ENCODE data around the gene SLC25A36. TPM values are rescaled to one million over a fixed set of nuclear protein-coding genes. Genes with fewer than 3 reads are reported as not detected.
"Not testable (repeated sequence)": the region's sequence is repeated elsewhere in the genome, so short reads cannot be mapped to it uniquely, and the experiment has no call there.

Gene SLC25A36
- total RNA-seq, 2 experiments from 2014 or later, result 166 to 171 TPM

GRCh38 chr3:140980663-140981062 is 39.0 kb downstream of the SLC25A36 start:
- ATAC-seq (ENCODE audit: poor library complexity) (no peak), DNase-seq (no peak)
- no peak for TF ChIP-seq CTCF (IDR thresholded peaks at IDR 0.05)
- H3K27me3 Mint-ChIP-seq, result no peaks in the 10 kb centered on the region
- POLR2A ChIA-PET, result no interaction called here
- no peaks in the 10 kb centered on the region for H3K4me1 ChIP-seq (ENCODE audit: insufficient read depth, low read length)
- no peak overlapping the region for H3K4me3 ChIP-seq (ENCODE audit: low read length)
- intact Hi-C loops (cut with DNase I, micrococcal nuclease), result no loop called here
- H3K27ac ChIP-seq (ENCODE audit: low read depth in 1 of 2, low read length in 2 of 2), result no peak overlapping the region
- H3K4me1 Mint-ChIP-seq (ENCODE audit: low read depth), result no peaks in the 10 kb centered on the region
- H3K36me3 ChIP-seq (ENCODE audit: insufficient read depth, low read length), result peaks cover 11% of the 10 kb centered on the region
- H3K27me3 ChIP-seq (ENCODE audit: control insufficient read depth in 1 of 2, insufficient read depth in 2 of 2, low read length in 2 of 2), result no peaks in the 10 kb centered on the region
- H3K4me3 Mint-ChIP-seq, result no peak overlapping the region
- H3K27ac Mint-ChIP-seq, result no peak overlapping the region
- peaks cover 2% of the 10 kb centered on the region for H3K9me3 Mint-ChIP-seq
- CTCF ChIA-PET, result no interaction called here
- H3K9me3 ChIP-seq (ENCODE audit: control insufficient read depth in 1 of 2, insufficient read depth in 1 of 2, low read length in 2 of 2), result no peaks in the 10 kb centered on the region
- peaks cover 30% of the 10 kb centered on the region for H3K36me3 Mint-ChIP-seq (ENCODE audit: low read depth)

- H3K27me3 Mint-ChIP-seq; ATAC-seq (ENCODE audit: poor library complexity); H3K27ac ChIP-seq (ENCODE audit: low read depth in 1 of 2, low read length in 2 of 2); H3K4me1 Mint-ChIP-seq (ENCODE audit: low read depth); H3K4me1 ChIP-seq (ENCODE audit: insufficient read depth, low read length); H3K27ac Mint-ChIP-seq; H3K9me3 ChIP-seq (ENCODE audit: control insufficient read depth in 1 of 2, insufficient read depth in 1 of 2, low read length in 2 of 2); H3K4me3 ChIP-seq (ENCODE audit: low read length); H3K9me3 Mint-ChIP-seq; POLR2A ChIA-PET; H3K36me3 ChIP-seq (ENCODE audit: insufficient read depth, low read length); DNase-seq; H3K27me3 ChIP-seq (ENCODE audit: control insufficient read depth in 1 of 2, insufficient read depth in 2 of 2, low read length in 2 of 2); intact Hi-C loops (cut with DNase I, micrococcal nuclease); H3K4me3 Mint-ChIP-seq; H3K36me3 Mint-ChIP-seq (ENCODE audit: low read depth); CTCF ChIA-PET: not testable (repeated sequence)
Observed at GRCh38 chr3:140987792-140988191, 46.2 kb downstream of the SLC25A36 start.

GRCh38 chr3:140994316-140994715 is 52.7 kb downstream of the SLC25A36 start:
- ATAC-seq (ENCODE audit: poor library complexity), result no peak
- Mint-ChIP-seq H3K36me3 (ENCODE audit: low read depth) (no peaks in the 10 kb centered on the region), H3K27me3 (no peaks in the 10 kb centered on the region), H3K27ac (no peak overlapping the region), H3K4me3 (no peak overlapping the region), H3K4me1 (ENCODE audit: low read depth) (no peaks in the 10 kb centered on the region), H3K9me3 (no peaks in the 10 kb centered on the region)
- H3K4me1 ChIP-seq (ENCODE audit: insufficient read depth, low read length), result no peaks in the 10 kb centered on the region
- POLR2A ChIA-PET, result no interaction called here
- H3K27ac ChIP-seq (ENCODE audit: low read depth in 1 of 2, low read length in 2 of 2), result no peak overlapping the region
- CTCF ChIA-PET, result interaction anchor here (0.9 kb wide), 1 partner anchor 8 kb away, joined by 4 read pairs; no protein-coding TSS in a partner anchor
- no peak for TF ChIP-seq CTCF (IDR thresholded peaks at IDR 0.05)
- H3K9me3 ChIP-seq (ENCODE audit: control insufficient read depth in 1 of 2, insufficient read depth in 1 of 2, low read length in 2 of 2), result no peaks in the 10 kb centered on the region
- DNase-seq, result no peak
- H3K4me3 ChIP-seq (ENCODE audit: low read length), result no peak overlapping the region
- intact Hi-C loops (cut with DNase I, micrococcal nuclease), result no loop called here
- H3K36me3 ChIP-seq (ENCODE audit: insufficient read depth, low read length), result no peaks in the 10 kb centered on the region
- H3K27me3 ChIP-seq (ENCODE audit: control insufficient read depth in 1 of 2, insufficient read depth in 2 of 2, low read length in 2 of 2), result no peaks in the 10 kb centered on the region

GRCh38 chr3:140994861-140995260 is 53.2 kb downstream of the SLC25A36 start:
- H3K27me3 ChIP-seq (ENCODE audit: control insufficient read depth in 1 of 2, insufficient read depth in 2 of 2, low read length in 2 of 2); H3K9me3 ChIP-seq (ENCODE audit: control insufficient read depth in 1 of 2, insufficient read depth in 1 of 2, low read length in 2 of 2); POLR2A ChIA-PET; ATAC-seq (ENCODE audit: poor library complexity); H3K4me3 Mint-ChIP-seq; DNase-seq; H3K9me3 Mint-ChIP-seq; H3K36me3 Mint-ChIP-seq (ENCODE audit: low read depth); H3K4me1 Mint-ChIP-seq (ENCODE audit: low read depth); H3K27ac ChIP-seq (ENCODE audit: low read depth in 1 of 2, low read length in 2 of 2); H3K36me3 ChIP-seq (ENCODE audit: insufficient read depth, low read length); intact Hi-C loops (cut with DNase I, micrococcal nuclease); H3K4me3 ChIP-seq (ENCODE audit: low read length); H3K4me1 ChIP-seq (ENCODE audit: insufficient read depth, low read length); H3K27ac Mint-ChIP-seq; H3K27me3 Mint-ChIP-seq: not testable (repeated sequence)
- CTCF ChIA-PET, result interaction anchor here (0.9 kb wide), 1 partner anchor 9 kb away, joined by 4 read pairs; no protein-coding TSS in a partner anchor

Measured in CD4-positive, alpha-beta T cell (primary cell).